Measurements from ENCODE around the gene MYO9A. TPM values are rescaled to one million over a fixed set of nuclear protein-coding genes. Genes with fewer than 3 reads are reported as not detected.
"Not testable (repeated sequence)": the region's sequence is repeated elsewhere in the genome, so short reads cannot be mapped to it uniquely, and the experiment has no call there.

Gene MYO9A
- total and polyA plus RNA-seq, 5 experiments from 2014 or later, result 11.7 to 45.2 (median 13.3) TPM

DNA sequence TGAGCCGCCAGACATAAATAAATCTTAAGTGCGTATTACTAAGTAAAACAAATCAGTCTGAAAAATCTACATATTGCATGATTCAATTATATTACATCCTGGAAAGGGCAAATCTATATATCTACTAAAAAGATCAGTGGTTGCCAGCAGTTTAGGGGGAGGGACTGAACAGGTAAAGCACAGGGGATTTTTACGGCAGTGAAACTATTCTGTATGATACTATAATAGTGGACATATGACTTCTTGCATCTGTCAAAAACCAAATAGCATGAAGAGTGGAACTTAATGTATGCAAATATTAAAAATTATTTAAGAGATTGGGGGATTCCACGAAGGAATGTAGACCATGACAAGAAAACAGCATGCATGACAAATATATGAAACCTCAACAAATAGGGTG lies 111.6 kb downstream of the MYO9A start:
- no peaks in the 10 kb centered on the region for H3K9me3 Mint-ChIP-seq
- DNase-seq (no peak), ATAC-seq (no peak)
- H3K27ac Mint-ChIP-seq, result no peak overlapping the region
- POLR2A ChIA-PET, result no interaction called here
- peaks cover 0 to 65% (median 22%) of the 10 kb centered on the region in 3 donors for H3K36me3 Mint-ChIP-seq
- no peak overlapping the region for H3K4me3 Mint-ChIP-seq
- no peaks in the 10 kb centered on the region for H3K4me1 Mint-ChIP-seq
- no peaks in the 10 kb centered on the region for H3K27me3 Mint-ChIP-seq

DNA sequence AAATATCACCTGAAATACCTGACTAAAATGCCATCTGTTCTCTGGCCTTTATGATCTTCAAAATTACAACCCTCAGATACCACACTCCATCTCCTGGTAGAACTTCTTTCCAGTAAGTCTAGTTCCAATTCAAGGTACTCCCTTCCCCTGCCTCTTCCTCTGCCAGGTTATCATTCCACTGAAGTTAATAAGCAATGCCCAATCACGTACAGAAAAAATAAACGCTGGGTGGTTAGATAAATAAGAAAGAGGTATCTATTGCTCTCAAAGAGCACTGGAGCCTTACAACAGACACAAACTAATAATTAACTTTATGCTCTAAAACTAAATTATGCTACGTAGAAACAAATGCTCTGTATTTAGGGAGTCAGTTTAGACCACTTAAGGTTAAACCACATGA lies 112.5 kb downstream of the MYO9A start:
- Mint-ChIP-seq H3K36me3 (peaks cover 0 to 67% (median 26%) of the 10 kb centered on the region in 3 donors), H3K9me3 (no peaks in the 10 kb centered on the region), H3K27ac (no peak overlapping the region), H3K27me3 (no peaks in the 10 kb centered on the region), H3K4me1 (no peaks in the 10 kb centered on the region), H3K4me3 (no peak overlapping the region)
- POLR2A ChIA-PET, result no interaction called here
- DNase-seq (no peak), ATAC-seq (no peak)

DNA sequence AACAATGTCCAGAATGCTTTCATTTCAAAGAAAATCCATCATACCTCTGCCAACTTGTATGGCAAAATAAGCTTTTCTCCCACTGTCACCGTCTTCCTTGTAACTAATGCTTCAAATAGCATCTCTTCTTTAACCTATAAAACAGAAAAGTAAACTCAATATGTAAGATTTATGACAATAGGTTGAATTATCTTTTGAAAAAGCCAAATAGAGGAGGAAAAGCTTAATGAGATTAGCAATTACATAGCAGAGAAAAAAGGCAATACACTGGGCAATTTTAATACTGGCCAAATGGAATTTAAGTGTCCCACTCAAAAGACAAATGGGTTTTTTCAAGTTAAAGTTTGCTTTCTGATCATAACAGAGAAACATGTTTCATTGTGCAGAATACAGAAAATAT lies 118.1 kb downstream of the MYO9A start:
- no peak for DNase-seq
- Mint-ChIP-seq H3K4me1 (peaks cover 0 to 1% (median 0%) of the 10 kb centered on the region in 4 donors), H3K27me3 (no peaks in the 10 kb centered on the region), H3K36me3 (peaks cover 16 to 57% (median 34%) of the 10 kb centered on the region in 3 donors), H3K4me3 (no peak overlapping the region), H3K9me3 (peaks cover 0 to 2% (median 0%) of the 10 kb centered on the region in 9 donors), H3K27ac (no peak overlapping the region)
- POLR2A ChIA-PET, result no interaction called here
- ATAC-seq, result no peak

DNA sequence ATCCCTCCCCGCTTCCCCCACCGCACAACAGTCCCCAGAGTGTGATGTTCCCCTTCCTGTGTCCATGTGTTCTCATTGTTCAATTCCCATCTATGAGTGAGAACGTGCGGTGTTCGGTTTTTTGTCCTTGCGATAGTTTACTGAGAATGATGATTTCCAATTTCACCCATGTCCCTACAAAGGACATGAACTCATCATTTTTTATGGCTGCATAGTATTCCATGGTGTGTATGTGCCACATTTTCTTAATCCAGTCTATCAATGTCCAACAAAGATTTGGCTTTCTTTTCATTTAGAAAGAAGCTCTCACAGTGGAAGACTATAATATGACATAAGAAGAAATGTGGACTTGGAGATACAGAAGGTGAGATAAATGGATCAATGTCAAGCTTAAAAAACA lies 119.2 kb downstream of the MYO9A start:
- H3K9me3 Mint-ChIP-seq, ATAC-seq, DNase-seq, H3K27ac Mint-ChIP-seq, H3K4me1 Mint-ChIP-seq, POLR2A ChIA-PET, H3K27me3 Mint-ChIP-seq, H3K4me3 Mint-ChIP-seq: not testable (repeated sequence)
- H3K36me3 Mint-ChIP-seq, result peaks cover 16 to 60% (median 35%) of the 10 kb centered on the region in 3 donors

DNA sequence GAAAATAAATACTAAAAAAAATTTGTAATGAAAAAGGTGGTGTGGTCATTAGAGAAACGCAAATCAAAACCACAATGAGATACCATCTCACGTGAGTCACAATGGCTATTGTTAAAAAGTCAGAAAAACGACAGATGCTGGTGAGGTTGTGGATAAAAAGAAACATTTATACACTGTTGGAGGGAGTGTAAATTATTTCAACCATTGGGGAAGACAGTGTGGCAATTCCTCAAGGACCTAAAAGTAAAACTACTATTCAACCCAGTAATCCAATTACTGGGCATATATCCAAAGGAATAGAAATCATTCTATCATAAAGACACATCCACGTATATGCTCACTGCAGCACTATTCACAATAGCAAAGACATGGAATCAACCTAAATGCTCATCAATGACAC lies 120.3 kb downstream of the MYO9A start:
- ATAC-seq (no peak), DNase-seq (no peak)
- POLR2A ChIA-PET, result no interaction called here
- Mint-ChIP-seq H3K4me1 (peaks cover 0 to 1% (median 0%) of the 10 kb centered on the region in 4 donors), H3K9me3 (peaks cover 0 to 2% (median 0%) of the 10 kb centered on the region in 9 donors), H3K36me3 (peaks cover 16 to 56% (median 33%) of the 10 kb centered on the region in 3 donors), H3K27ac (no peak overlapping the region), H3K4me3 (no peak overlapping the region), H3K27me3 (no peaks in the 10 kb centered on the region)

DNA sequence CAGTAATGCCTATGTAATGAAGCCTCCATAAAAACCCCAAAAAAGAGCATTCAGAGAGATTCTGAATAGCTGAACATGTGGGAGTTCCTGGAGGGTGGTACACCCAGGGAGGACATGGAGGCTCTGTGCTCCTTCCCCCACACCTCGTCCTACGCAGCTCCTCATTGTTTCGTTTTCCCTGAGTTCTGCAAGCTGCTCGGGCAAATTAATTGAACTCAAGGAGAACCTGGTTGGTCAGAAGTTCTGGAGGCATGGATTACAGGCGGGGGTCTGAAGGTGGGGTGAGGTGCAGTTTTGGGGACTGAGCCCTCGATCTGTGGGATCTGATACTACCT lies 142.2 kb downstream of the MYO9A start:
- Mint-ChIP-seq H3K27me3 (no peaks in the 10 kb centered on the region), H3K4me1 (peaks cover 0 to 1% (median 0%) of the 10 kb centered on the region in 4 donors), H3K36me3 (peaks cover 0 to 55% (median 31%) of the 10 kb centered on the region in 3 donors), H3K9me3 (no peaks in the 10 kb centered on the region), H3K27ac (no peak overlapping the region), H3K4me3 (no peak overlapping the region)
- POLR2A ChIA-PET, result no interaction called here
- ATAC-seq (no peak), DNase-seq (no peak)

DNA sequence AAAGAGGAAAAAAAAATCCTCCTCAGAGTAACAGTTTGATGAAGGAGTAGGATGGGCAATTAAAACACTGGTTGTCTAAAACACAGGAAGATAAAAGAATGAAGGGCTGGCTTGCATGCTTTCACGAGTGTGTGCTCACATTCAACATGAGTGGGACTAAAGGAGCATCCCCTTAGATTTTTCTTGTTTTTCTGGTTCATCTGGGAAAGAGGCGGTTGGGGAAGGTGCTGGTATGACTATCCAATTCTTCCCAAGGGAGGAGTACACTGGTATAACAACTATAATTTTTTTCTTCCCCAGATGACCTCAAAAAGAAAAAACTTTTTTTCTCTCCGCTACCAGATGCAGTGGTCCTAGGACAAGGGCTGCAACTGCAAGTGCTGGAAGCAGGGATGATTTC lies 143.7 kb downstream of the MYO9A start:
- ATAC-seq, result no peak

DNA sequence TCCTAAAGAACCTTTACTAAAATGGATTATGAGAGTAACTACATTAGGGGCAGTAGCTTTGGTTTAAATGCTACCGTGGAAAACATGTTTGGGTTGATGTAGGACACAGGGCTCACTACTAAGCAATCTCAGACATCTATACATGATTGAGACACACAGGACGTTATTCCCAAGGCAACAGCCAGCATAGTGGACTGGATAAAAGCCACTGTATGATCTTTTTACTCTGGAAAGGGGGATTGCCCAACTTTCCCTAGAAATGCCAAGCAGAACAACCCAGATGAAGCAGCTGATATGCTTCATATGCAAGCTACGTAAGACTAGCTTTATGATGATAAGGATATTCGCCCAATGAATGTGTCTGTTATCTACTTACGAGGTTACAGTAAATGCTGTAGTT lies 144.6 kb downstream of the MYO9A start:
- POLR2A ChIA-PET, result no interaction called here
- Mint-ChIP-seq H3K27me3 (no peaks in the 10 kb centered on the region), H3K36me3 (peaks cover 0 to 53% (median 31%) of the 10 kb centered on the region in 3 donors), H3K9me3 (no peaks in the 10 kb centered on the region), H3K27ac (no peak overlapping the region), H3K4me1 (peaks cover 0 to 3% (median 0%) of the 10 kb centered on the region in 4 donors), H3K4me3 (no peak overlapping the region)
- ATAC-seq (no peak), DNase-seq (no peak)

More for the DNA sequence above, 143.7 kb downstream of the MYO9A start:
- H3K4me1 Mint-ChIP-seq, result peaks cover 0 to 1% (median 0%) of the 10 kb centered on the region in 4 donors
- H3K27me3 Mint-ChIP-seq, result no peaks in the 10 kb centered on the region
- H3K9me3 Mint-ChIP-seq, result no peaks in the 10 kb centered on the region
- H3K36me3 Mint-ChIP-seq, result peaks cover 0 to 59% (median 31%) of the 10 kb centered on the region in 3 donors
- H3K27ac Mint-ChIP-seq, result no peak overlapping the region
- DNase-seq, result no peak
- H3K4me3 Mint-ChIP-seq, result no peak overlapping the region
- POLR2A ChIA-PET, result no interaction called here

DNA sequence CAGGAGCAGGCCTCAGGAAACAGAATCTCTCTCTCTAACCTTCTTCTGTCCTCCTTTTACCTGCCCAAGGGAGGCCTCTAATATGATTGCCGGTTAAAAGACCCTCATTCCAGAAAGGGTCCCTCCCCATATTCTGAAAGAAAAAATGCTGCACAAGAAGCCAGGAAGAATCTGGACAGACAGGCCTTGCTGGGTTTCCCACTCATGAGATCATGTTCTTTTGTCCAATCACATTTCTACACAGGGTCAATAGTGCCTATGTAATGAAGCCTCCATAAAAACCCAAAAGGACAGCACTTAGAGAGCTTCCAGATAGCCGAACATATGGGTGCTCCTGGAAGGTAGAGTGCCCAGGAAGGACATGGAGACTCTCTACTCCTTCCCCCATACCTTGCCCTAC lies 146.0 kb downstream of the MYO9A start:
- H3K27me3 Mint-ChIP-seq, result no peaks in the 10 kb centered on the region
- no peak overlapping the region for H3K4me3 Mint-ChIP-seq
- H3K36me3 Mint-ChIP-seq, result peaks cover 2 to 49% (median 28%) of the 10 kb centered on the region in 3 donors
- no peak overlapping the region for H3K27ac Mint-ChIP-seq
- H3K4me1 Mint-ChIP-seq, result peaks cover 0 to 3% (median 0%) of the 10 kb centered on the region in 4 donors
- H3K9me3 Mint-ChIP-seq, result no peaks in the 10 kb centered on the region
- POLR2A ChIA-PET, result no interaction called here
- no peak for DNase-seq
- no peak for ATAC-seq

DNA sequence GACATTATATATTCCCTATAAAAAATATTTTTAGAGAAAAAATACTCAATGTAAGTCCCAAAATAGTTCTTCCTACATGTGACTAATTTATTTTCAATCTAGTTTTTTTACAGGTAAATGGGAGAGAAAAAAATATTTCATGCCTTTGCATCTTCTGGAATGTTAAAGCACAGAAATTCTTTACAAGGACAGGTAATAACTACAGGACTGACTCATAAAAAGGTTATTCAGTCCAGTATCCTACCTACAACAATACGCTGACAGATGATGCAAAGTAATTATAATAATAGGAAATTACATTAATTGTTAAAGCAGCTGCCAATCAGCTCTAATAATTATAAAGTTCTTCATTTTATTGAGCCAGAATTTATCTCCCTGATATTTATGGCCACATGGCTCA lies 147.5 kb downstream of the MYO9A start:
- no peaks in the 10 kb centered on the region for H3K9me3 Mint-ChIP-seq
- peaks cover 6 to 46% (median 18%) of the 10 kb centered on the region in 3 donors for H3K36me3 Mint-ChIP-seq
- POLR2A ChIA-PET, result no interaction called here
- DNase-seq, result no peak
- no peak for ATAC-seq
- no peaks in the 10 kb centered on the region for H3K27me3 Mint-ChIP-seq
- H3K27ac Mint-ChIP-seq, result no peak overlapping the region
- H3K4me1 Mint-ChIP-seq, result peaks cover 0 to 3% (median 0%) of the 10 kb centered on the region in 4 donors
- H3K4me3 Mint-ChIP-seq, result no peak overlapping the region

DNA sequence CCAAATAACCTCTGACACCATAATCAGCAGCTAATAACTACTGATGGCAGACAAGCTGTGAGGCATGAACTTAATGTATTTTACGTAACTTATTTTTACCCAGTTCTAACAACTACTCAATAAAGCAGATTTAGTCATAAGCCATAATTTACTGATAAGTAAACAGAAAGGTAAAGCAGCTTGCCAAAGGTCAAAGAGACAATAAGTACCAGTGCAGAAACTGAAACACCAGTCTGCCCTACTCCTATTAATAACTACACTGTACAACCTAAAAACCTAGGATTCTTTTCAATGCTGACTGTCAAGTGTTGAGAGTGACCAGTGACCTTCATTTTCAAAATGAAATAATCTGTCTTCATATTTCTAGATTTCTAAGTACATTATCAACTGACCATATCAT lies 155.4 kb downstream of the MYO9A start:
- Mint-ChIP-seq H3K4me1 (no peaks in the 10 kb centered on the region), H3K9me3 (no peaks in the 10 kb centered on the region), H3K27ac (no peak overlapping the region), H3K27me3 (no peaks in the 10 kb centered on the region), H3K36me3 (peaks cover 12 to 51% (median 28%) of the 10 kb centered on the region in 3 donors), H3K4me3 (no peak overlapping the region)
- no peak for ATAC-seq
- POLR2A ChIA-PET, result no interaction called here
- DNase-seq, result no peak

DNA sequence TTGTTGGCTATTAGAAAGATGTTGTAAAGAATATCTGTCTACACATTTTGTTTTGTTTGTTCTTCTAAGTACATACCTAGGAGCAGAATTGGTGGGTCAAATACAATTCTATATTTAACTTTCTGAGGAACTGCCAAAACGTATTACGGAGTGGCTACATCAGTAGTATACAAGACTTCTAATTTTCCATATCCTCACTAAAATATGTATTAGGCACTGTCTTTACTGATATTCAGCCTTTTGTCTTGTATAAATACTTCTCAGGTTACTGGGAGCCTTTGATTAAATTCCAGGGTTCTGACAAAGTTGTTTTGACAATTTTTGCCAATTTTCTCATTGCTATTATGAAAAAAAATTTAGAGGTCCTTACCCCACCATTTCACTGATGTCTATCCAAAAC lies 160.9 kb downstream of the MYO9A start:
- Mint-ChIP-seq H3K27me3 (no peaks in the 10 kb centered on the region), H3K27ac (no peak overlapping the region), H3K4me3 (no peak overlapping the region), H3K4me1 (no peaks in the 10 kb centered on the region), H3K36me3 (peaks cover 11 to 49% (median 27%) of the 10 kb centered on the region in 3 donors), H3K9me3 (no peaks in the 10 kb centered on the region)
- POLR2A ChIA-PET, result no interaction called here
- no peak for DNase-seq
- ATAC-seq, result no peak

DNA sequence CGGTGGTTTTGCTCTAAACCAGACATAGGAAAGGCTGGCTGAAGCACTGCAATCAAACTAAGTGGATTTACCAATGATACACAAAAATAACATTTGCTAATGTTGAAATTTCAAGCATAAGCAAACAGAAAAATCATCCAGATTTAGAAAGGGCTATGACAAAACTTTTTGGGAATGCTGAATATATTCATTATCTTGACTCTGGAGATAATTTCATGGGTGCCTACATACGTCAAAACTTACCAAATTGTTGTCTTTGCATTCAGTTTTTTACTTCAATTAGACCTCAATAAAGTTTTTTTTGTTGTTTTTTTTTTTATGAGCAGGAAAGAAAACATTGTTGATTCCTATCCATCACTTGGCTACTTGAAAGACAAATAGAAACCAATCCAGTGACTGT lies 166.8 kb downstream of the MYO9A start:
- peaks cover 9 to 36% (median 10%) of the 10 kb centered on the region in 3 donors for H3K36me3 Mint-ChIP-seq
- no peak overlapping the region for H3K4me3 Mint-ChIP-seq
- no peaks in the 10 kb centered on the region for H3K4me1 Mint-ChIP-seq
- DNase-seq (no peak), ATAC-seq (no peak)
- H3K9me3 Mint-ChIP-seq, result no peaks in the 10 kb centered on the region
- POLR2A ChIA-PET, result no interaction called here
- H3K27me3 Mint-ChIP-seq, result no peaks in the 10 kb centered on the region
- H3K27ac Mint-ChIP-seq, result no peak overlapping the region

DNA sequence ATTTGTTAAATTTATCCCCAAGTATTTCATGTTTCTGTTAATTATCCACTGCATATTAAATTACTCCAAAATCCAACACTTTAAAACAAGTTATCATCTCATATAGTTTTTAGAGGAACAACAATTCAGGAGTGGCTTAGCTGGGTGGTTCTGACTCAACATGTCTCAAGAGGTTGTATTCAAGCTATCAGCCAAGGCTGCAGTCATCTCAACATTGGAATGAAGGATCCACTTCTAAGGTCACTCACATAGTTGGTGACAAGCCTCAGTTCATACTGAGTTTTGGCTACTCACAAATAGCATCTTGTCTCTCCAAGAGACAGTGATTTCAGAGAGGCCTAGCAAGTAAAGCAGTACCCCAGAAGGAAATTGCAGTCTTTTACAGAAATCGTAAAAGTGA lies 172.9 kb downstream of the MYO9A start:
- ATAC-seq, result no peak
- no peaks in the 10 kb centered on the region for H3K4me1 Mint-ChIP-seq
- no peak overlapping the region for H3K27ac Mint-ChIP-seq
- DNase-seq, result no peak
- POLR2A ChIA-PET, result no interaction called here
- H3K27me3 Mint-ChIP-seq, result no peaks in the 10 kb centered on the region
- H3K9me3 Mint-ChIP-seq, result no peaks in the 10 kb centered on the region
- peaks cover 0 to 8% (median 6%) of the 10 kb centered on the region in 3 donors for H3K36me3 Mint-ChIP-seq
- H3K4me3 Mint-ChIP-seq, result no peak overlapping the region
